A549 (cell line): Measurements from ENCODE around the gene AFF3.

Experiments used
- CHD4 ChIP-seq: fragments of 200-600 bp; sonication (generic); IDR thresholded peaks from 2 replicates; pipeline ENCODE4 v1.6.1; 2016; ENCODE audit warnings: antibody characterized with exemption, mild to moderate bottlenecking, borderline replicate concordance
- EP300 ChIP-seq, 2 experiments: fragments of >200 bp; sonication (Bioruptor Twin); formaldehyde crosslinking; IDR thresholded peaks; 2 replicates in 1 of 2; 3 replicates in 1 of 2; pipeline ENCODE4 v1.6.1; 2016 to 2017
- ESRRA ChIP-seq: fragments of 150-350 bp; IDR thresholded peaks from 2 replicates; pipeline ENCODE4 v1.6.1; 2014; ENCODE audit warnings: mild to moderate bottlenecking, low read length, borderline replicate concordance
- HOXB13 ChIP-seq: fragments of 250-450 bp; sonication (Bioruptor Pico); IDR thresholded peaks from 2 replicates; pipeline ENCODE4 v1.5.0; 2020; ENCODE audit warnings: low read depth, mild to moderate bottlenecking, moderate library complexity
- MYC ChIP-seq: IDR thresholded peaks from 2 replicates; pipeline ENCODE4 v1.6.1; 2012; ENCODE audit warnings: mild to moderate bottlenecking, inconsistent platforms, low read length, improper control_type of control experiment, borderline replicate concordance
- POLR2A ChIP-seq: IDR thresholded peaks from 2 replicates; pipeline ENCODE4 v1.6.1; 2012; ENCODE audit warnings: mild to moderate bottlenecking, low read length
- RAD21 ChIP-seq, 2 experiments: fragments of >200 bp in 1 of 2; sonication (Bioruptor Twin) in 1 of 2; formaldehyde crosslinking in 1 of 2; IDR thresholded peaks in 1 of 2; conservative IDR thresholded peaks in 1 of 2; 2 replicates in 1 of 2; 3 replicates in 1 of 2; pipeline ENCODE4 v1.6.1; 2012 to 2018; ENCODE audit warnings: inconsistent platforms in 1 of 2
- SMC3 ChIP-seq: fragments of >200 bp; sonication (Bioruptor Twin); formaldehyde crosslinking; IDR thresholded peaks from 3 replicates; pipeline ENCODE4 v1.6.1; 2018; ENCODE audit warnings: inconsistent platforms
- TF ChIP-seq, protein P1 (sequence below): IDR thresholded peaks from 2 replicates; pipeline ENCODE4 v1.6.1; 2012
- TF ChIP-seq, protein P2 (sequence below): fragments of >200 bp; sonication (Bioruptor Twin); formaldehyde crosslinking; IDR thresholded peaks from 3 replicates; pipeline ENCODE4 v1.5.1; 2016

GRCh38 chr2:99694331-99694730 lies 448.1 kb downstream of the AFF3 start:
- TF ChIP-seq SMC3 (no peak), CHD4 (no peak), ESRRA (no peak), HOXB13 (no peak), EP300 (IDR thresholded peaks at IDR 0.05) (no peak), RAD21 (conservative IDR thresholded peaks at IDR 0.05 in 1 of 2, IDR thresholded peaks at IDR 0.05 in 1 of 2) (no peak), POLR2A (no peak), MYC (no peak)
- TF ChIP-seq, protein P1, sequence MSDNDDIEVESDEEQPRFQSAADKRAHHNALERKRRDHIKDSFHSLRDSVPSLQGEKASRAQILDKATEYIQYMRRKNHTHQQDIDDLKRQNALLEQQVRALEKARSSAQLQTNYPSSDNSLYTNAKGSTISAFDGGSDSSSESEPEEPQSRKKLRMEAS = no peak
- TF ChIP-seq, protein P2, sequence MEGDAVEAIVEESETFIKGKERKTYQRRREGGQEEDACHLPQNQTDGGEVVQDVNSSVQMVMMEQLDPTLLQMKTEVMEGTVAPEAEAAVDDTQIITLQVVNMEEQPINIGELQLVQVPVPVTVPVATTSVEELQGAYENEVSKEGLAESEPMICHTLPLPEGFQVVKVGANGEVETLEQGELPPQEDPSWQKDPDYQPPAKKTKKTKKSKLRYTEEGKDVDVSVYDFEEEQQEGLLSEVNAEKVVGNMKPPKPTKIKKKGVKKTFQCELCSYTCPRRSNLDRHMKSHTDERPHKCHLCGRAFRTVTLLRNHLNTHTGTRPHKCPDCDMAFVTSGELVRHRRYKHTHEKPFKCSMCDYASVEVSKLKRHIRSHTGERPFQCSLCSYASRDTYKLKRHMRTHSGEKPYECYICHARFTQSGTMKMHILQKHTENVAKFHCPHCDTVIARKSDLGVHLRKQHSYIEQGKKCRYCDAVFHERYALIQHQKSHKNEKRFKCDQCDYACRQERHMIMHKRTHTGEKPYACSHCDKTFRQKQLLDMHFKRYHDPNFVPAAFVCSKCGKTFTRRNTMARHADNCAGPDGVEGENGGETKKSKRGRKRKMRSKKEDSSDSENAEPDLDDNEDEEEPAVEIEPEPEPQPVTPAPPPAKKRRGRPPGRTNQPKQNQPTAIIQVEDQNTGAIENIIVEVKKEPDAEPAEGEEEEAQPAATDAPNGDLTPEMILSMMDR = no peak
